Mammary epithelial cell (primary cell): ENCODE data around the gene STX1A.

ENCODE experiments used
- EZH2 ChIP-seq: IDR thresholded peaks from 2 replicates; pipeline ENCODE4 v1.6.1; 2012; ENCODE audit warnings: low read length, inconsistent platforms, borderline replicate concordance
- TF ChIP-seq, protein P1 (sequence below), 2 donors: IDR thresholded peaks in 1 of 2; conservative IDR thresholded peaks in 1 of 2; 2 replicates each; pipeline ENCODE4 v1.5.1; 2011 to 2012; ENCODE audit warnings: inconsistent platforms in 2 of 2, low read length in 2 of 2, mild to moderate bottlenecking in 2 of 2, control low read depth in 1 of 2, low read depth in 1 of 2; ENCODE audit not compliant: insufficient read depth in 1 of 2; ENCODE audit errors: extremely low read depth in 1 of 2

DNA sequence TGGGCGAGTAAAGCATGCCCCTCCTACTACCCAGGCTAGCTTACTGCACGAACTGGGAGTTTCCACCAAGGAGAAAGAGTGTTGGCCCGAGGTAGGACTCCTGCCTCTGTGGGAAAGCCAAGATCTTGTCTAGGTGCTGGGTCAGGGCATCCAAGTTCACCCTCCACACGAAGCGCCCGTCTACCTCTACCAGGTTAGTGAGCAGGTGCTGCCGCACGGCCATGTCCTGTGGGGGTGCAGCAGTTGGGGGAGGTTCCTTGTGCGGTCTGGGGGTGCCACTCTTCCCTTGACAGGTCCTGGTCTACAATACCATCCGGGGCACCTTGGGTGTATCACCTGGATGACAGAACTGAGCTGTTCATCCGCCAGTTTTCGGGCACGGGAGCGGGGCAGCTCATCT is 17.4 kb upstream of the STX1A start:
- TF ChIP-seq, protein P1, sequence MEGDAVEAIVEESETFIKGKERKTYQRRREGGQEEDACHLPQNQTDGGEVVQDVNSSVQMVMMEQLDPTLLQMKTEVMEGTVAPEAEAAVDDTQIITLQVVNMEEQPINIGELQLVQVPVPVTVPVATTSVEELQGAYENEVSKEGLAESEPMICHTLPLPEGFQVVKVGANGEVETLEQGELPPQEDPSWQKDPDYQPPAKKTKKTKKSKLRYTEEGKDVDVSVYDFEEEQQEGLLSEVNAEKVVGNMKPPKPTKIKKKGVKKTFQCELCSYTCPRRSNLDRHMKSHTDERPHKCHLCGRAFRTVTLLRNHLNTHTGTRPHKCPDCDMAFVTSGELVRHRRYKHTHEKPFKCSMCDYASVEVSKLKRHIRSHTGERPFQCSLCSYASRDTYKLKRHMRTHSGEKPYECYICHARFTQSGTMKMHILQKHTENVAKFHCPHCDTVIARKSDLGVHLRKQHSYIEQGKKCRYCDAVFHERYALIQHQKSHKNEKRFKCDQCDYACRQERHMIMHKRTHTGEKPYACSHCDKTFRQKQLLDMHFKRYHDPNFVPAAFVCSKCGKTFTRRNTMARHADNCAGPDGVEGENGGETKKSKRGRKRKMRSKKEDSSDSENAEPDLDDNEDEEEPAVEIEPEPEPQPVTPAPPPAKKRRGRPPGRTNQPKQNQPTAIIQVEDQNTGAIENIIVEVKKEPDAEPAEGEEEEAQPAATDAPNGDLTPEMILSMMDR (conservative IDR thresholded peaks at IDR 0.05 in 1 of 2, IDR thresholded peaks at IDR 0.05 in 1 of 2; ENCODE audit: extremely low read depth in 1 of 2, insufficient read depth in 1 of 2, low read depth in 1 of 2, low read length in 2 of 2): no peak
- no peak for TF ChIP-seq EZH2
